Subcutaneous adipose tissue (tissue), 4 donors: ENCODE data around the gene NBEAL1. TPM values are rescaled to one million over a fixed set of nuclear protein-coding genes. Genes with fewer than 3 reads are reported as not detected.

Source experiments
- total RNA-seq, 4 donors: library from RNA; depleted of rRNA; stranded (reverse); fragments of >200 nt; gene quantifications; one replicate each; pipeline ENCODE4 v1.1.0, GENCODE V29; 2016
- TF ChIP-seq, protein P1 (sequence below): fragments of 450-650 bp; IDR thresholded peaks from one replicate; pipeline ENCODE4 v1.5.1; 2016; ENCODE audit warnings: low read depth, mild to moderate bottlenecking, control low read depth, antibody characterized with exemption, moderate library complexity

The NBEAL1 gene
- total RNA-seq, 4 donors from 2014 or later, result 45.0 to 80.9 (median 54.3) TPM

DNA sequence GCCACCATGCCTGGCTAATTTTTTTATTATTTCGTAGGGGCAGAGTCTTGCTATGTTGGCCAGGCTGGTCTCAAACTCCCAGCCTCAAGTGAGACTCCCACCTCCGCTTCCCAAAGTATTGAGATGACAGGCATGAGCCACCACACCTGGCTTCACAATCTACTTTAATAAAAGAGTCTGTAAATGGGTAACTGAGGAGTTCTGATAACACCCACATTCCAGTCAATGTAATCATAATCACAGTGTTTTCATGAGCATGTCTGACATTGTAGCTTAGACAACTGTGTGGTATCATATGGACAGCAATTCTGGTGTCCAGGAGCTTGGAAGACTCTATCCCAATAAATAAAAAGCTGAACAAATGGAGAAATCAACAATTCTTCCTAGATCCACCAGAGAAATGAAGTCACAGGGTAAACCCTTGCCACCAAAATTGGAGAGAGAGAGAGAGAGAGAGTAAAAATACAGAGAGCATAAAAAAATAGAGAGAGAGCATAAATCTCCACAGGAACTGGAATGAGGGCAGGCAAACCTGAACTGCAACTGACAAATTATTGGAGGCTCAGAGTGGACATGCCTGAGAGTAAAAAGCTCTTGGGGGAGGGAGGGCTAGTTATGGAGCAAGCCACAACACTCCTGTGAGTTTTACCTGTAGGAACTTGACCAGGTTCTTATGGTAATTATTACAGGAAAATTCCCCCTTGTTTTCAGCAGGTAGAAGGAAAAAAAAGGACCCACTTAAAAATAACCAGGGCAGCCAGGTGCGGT, 12.4 kb upstream of the NBEAL1 start:
- TF ChIP-seq, protein P1, sequence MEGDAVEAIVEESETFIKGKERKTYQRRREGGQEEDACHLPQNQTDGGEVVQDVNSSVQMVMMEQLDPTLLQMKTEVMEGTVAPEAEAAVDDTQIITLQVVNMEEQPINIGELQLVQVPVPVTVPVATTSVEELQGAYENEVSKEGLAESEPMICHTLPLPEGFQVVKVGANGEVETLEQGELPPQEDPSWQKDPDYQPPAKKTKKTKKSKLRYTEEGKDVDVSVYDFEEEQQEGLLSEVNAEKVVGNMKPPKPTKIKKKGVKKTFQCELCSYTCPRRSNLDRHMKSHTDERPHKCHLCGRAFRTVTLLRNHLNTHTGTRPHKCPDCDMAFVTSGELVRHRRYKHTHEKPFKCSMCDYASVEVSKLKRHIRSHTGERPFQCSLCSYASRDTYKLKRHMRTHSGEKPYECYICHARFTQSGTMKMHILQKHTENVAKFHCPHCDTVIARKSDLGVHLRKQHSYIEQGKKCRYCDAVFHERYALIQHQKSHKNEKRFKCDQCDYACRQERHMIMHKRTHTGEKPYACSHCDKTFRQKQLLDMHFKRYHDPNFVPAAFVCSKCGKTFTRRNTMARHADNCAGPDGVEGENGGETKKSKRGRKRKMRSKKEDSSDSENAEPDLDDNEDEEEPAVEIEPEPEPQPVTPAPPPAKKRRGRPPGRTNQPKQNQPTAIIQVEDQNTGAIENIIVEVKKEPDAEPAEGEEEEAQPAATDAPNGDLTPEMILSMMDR, result no peak

DNA sequence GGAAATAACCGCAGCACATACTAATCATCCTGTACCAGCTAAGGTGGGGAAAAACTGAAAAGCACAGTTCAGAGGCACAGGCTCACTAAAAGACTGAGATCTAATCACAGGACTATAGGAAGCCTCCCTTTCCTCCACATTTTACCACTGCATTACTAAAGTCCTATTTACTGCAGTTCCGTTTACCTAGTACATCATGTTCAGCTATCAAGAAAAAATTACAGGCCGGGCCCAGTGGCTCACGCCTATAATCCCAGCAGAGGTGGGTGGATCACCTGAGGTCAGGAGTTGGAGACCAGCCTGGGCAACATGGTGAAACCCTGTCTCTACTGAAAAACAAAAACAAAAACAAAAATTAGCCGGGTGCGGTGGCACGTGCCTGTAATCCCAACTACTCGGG, 11.0 kb upstream of the NBEAL1 start:
- TF ChIP-seq, protein P1, result no peak

DNA sequence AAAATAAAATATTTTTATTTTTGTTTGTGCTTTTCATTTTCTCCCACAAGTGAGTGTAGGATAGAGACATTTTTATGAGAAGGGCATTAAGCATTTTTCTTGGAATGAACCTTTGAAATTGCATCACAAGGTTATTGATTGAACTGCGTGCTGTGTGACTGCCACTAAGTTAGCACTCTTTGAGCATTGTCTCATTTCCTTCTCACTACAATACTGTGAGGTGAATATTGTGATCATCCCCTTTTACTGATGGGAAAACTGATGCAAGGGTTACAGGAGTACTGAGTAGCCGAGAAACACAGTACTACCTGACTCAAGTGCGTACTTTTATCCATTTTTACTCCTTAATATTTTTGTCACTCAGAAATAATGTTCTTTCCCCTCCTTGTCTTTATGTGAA, 2.0 kb downstream of the NBEAL1 start:
- TF ChIP-seq, protein P1, result no peak

DNA sequence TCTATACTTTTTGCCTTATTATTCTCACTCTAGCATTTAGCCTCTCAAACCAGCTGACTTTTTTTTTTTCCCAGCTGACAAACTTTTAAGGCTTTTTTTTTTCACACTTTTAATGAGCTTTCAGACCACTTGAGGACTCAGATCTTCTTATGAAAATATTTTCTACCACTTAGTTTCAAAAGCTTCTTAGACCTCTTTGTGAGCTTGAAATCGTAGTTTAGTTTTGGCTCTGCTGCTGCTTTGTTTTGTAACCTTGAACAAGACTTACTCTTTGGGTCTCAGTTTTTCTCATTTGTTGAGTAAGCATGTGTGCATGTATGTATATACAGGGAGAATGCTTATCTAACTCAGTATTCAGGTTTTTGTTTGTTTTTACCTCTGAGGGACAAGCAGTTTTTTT, 3.5 kb downstream of the NBEAL1 start:
- TF ChIP-seq, protein P1, result no peak

DNA sequence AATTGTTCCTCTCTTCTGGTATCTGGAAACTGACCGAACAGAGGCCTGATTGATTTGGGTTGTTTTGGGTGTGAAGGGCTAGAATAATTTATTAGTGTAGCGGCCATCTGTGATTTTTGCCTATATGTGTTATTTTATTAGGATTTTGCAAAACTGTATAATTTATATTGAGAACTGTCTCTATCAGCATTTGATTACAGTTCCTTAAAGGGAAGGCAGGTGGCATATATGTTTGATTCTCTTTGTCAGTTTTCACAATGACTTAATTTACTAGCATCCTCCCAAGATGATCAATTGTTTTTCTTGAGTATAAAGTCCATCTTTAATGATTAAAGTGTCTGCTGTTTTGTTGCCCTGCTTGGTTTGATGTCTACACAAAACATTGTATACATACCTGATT, 4.5 kb downstream of the NBEAL1 start:
- TF ChIP-seq, protein P1, result no peak

DNA sequence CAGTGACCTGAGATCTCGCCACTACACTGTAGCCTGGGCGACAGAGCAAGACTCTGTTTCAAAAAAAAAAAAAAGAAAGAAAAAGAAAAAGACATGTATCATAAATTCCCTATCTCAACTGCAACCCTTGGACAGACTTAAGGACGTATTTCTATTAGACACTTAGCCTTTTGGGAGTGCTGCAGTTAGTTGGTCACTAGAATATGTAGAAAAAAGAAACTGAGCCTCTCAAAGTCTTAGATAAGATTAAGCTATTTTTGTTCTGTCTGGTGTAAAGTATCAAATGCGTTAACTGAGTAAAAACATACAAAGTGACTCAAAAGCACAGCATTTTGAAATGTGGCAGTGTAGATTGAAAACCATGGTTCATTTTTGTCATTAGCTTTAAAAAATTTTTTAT, 7.3 kb downstream of the NBEAL1 start:
- TF ChIP-seq, protein P1, result no peak

DNA sequence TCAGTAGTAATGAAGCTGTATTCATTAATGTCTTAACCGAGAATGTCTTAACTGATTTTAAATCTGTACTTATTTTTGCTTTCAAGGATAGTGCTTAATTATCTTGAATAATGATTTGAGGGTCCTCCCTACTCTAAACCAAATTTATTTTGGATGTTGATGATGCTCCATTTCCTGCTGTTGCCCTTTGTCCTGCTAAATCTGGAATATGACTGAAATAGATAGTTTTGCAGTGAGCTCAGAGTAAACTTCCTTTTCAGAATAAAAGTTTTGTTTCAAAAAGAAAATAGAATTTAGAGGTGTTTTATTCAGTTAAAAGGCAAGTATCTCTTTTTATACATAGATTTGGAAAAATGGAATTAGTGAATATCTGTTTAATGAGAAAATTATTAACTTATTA, 8.1 kb downstream of the NBEAL1 start:
- TF ChIP-seq, protein P1, result no peak
